ENCODE data around the gene TFF1. TPM values are rescaled to one million over a fixed set of nuclear protein-coding genes. Genes with fewer than 3 reads are reported as not detected.

TFF1 gene
- total RNA-seq: not detected

DNA sequence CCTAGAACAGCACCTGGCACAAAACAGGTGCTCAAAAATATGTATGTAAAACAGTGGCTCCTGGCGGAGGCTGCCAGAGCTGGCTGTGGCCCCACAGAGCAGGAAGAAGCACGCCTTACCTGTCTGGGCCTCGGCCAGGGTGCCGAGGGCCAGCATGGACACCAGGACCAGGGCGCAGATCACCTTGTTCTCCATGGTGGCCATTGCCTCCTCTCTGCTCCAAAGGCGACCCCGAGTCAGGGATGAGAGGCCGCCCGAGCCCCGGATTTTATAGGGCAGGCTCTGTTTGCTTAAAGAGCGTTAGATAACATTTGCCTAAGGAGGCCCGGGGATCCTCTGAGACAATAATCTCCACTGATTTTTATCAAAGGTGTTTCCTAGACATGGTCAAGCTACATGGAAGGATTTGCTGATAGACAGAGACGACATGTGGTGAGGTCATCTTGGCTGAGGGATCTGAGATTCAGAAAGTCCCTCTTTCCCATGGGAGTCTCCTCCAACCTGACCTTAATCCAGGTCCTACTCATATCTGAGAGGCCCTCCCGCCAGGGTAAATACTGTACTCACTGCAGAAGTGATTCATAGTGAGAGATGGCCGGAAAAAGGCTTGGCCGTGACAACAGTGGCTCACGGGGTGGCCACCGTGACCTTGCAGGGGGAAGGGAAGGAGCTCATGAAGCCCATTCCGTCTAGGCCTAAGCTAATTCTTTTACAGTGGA lies at the start of gene TFF1:
TFF1 (minus strand) TSS at position 244 of the 719 bp plus-strand sequence; CDS start at position 204, 40 bp downstream.
- no peak for DNase-seq (ENCODE audit: low spot score)
- ATAC-seq (ENCODE audit: low FRiP score): no peak
- TF ChIP-seq, protein P1, sequence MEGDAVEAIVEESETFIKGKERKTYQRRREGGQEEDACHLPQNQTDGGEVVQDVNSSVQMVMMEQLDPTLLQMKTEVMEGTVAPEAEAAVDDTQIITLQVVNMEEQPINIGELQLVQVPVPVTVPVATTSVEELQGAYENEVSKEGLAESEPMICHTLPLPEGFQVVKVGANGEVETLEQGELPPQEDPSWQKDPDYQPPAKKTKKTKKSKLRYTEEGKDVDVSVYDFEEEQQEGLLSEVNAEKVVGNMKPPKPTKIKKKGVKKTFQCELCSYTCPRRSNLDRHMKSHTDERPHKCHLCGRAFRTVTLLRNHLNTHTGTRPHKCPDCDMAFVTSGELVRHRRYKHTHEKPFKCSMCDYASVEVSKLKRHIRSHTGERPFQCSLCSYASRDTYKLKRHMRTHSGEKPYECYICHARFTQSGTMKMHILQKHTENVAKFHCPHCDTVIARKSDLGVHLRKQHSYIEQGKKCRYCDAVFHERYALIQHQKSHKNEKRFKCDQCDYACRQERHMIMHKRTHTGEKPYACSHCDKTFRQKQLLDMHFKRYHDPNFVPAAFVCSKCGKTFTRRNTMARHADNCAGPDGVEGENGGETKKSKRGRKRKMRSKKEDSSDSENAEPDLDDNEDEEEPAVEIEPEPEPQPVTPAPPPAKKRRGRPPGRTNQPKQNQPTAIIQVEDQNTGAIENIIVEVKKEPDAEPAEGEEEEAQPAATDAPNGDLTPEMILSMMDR (IDR thresholded peaks at IDR 0.05): no peak

DNA sequence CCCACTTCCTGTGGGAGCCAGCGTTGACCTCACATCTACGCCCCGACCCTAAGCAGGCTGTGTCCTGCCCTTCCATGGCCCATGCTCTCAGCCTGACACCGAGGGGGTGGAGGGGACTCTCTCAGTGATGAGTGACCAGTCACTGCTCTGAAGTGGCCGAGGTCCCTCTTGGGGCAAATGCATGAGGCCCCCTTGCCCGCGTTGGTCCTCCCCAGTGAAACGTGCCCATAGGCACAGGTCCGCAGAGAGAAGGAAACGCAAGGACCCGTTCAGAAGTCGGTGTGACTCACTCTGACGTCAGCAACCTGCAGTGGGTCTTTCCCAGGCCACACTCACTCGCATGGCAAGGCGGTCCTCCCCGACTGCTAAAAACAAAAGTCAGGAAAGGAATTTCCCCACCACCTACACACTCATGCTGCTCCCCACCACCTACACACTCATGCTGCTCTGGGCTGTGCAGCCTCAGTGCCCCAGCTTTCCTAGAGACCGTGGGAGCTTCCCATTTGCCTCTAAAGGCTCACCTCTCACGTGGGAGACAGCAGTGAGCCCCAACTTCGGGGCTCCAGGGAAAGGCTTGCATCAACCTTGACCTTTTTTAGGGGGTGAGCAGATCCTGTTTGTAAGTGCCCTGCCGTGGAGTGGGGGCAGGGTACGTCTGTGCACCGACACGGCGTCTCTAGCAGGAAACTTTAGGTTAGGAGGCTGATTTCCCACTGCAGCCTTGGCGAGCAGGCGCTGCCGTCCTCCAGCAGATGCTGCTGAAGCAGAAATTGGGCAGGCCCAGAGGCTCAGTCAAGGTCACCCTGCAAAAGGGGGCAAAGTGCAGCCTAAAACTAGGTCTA lies 48.8 kb upstream of the TFF1 start:
- ATAC-seq (ENCODE audit: low FRiP score): no peak
- no peak for DNase-seq (ENCODE audit: low spot score)
- TF ChIP-seq, protein P1 (IDR thresholded peaks at IDR 0.05): no peak

DNA sequence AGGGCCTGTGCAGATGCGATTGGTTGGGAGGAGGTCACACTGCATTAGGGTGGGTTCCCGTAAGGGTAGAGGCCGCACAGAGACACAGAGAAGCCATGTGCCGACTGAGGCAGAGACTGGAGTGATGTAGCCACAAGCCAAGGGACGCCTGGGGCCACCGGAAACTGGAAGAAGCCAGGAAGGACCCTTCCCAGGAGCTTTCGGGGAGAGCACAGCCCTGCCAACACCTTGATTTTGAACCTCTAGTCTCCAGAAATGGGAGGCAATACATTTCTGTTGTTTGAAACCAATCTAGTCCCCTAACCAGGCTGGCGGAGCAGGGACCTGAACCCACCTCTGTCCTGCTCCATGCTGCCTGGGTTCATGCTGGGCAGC lies 48.2 kb upstream of the TFF1 start:
- ATAC-seq (ENCODE audit: low FRiP score): no peak
- TF ChIP-seq, protein P1 (IDR thresholded peaks at IDR 0.05): no peak
- no peak for DNase-seq (ENCODE audit: low spot score)

DNA sequence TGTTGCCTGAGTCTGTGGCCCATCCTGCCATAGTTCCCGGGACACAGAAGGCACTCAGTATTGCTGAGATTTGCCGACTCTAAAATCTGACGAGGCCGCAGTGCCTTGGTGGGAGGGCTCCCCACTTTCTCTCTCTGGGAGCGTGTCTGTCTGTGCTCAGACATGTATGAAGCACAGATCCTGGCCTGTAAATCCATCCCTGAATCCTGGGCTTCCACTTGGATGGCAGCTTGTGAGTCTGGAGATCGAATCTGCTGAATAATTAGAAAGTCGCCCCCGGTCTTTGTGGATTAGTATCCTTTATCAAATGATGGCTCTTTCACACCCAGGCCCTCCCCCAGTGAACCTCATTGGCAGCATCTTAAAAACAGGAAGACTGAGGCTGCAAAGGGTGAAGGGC lies 47.7 kb upstream of the TFF1 start:
- DNase-seq (ENCODE audit: low spot score): no peak
- TF ChIP-seq, protein P1 (IDR thresholded peaks at IDR 0.05): no peak
- no peak for ATAC-seq (ENCODE audit: low FRiP score)

DNA sequence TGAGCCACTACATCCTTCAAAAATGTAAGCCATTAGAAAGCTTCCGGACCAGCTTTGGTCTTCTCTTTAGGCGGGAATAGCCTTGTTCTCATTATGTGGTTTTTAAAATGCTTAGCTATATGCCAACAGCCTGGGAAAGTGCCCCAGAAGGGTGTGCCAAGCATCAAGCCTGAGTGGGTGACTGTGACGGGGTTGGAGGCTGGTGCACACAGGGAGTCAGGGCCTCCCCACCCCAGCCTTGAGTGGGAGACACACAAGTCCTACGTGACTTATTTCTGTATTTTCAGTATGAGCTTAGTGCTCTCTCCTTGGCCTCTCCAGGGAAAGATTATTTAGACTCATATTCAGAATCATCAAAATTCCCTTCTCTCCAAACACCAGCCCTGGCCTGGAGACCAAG lies 47.2 kb upstream of the TFF1 start:
- no peak for ATAC-seq (ENCODE audit: low FRiP score)
- DNase-seq (ENCODE audit: low spot score): no peak
- TF ChIP-seq, protein P1 (IDR thresholded peaks at IDR 0.05): no peak

DNA sequence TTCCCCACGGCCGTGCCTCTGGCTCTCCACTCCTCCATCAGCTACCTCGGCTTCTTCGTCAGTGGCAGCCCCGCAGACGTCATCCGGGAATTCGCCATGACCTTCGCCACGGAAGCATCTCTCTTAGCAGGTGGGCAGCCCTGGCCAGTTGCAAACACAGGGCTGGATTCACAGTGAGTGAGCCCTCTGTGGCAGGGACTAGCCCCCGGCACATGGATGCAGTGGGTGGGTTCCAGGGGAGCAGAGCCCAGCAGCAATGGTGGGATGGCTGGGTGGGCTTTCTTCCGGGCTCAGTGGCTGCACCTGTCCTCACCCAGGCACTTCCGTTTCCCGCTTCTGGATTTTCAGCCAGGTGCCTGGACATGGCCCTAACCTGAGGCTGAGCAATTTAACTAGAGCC lies 46.8 kb upstream of the TFF1 start:
- TF ChIP-seq, protein P1 (IDR thresholded peaks at IDR 0.05): no peak
- DNase-seq (ENCODE audit: low spot score) (no peak), ATAC-seq (ENCODE audit: low FRiP score) (no peak)

DNA sequence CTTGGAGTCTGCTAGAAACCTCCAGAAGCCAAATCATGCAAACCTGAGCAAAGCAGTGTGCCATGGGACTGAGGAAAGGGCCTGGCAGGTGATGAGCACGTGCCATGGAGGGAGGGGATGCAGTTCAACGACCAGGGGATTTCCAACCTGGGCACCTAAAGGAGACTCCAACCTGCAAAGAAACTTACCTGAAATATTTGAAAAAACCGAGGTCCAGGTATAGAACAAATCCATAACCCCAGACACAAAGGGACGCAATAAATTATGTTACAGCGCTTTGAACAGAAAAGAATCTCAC lies 46.2 kb upstream of the TFF1 start:
- DNase-seq (ENCODE audit: low spot score): no peak
- no peak for ATAC-seq (ENCODE audit: low FRiP score)

More for the DNA sequence above, 46.2 kb upstream of the TFF1 start:
- TF ChIP-seq, protein P1 (IDR thresholded peaks at IDR 0.05): no peak
